A673 (cell line): Measurements from ENCODE around the gene TENT5C.

Experiments used
- CTCF ChIP-seq: fragments of 300-800, 200-600 bp; sonication (generic); conservative IDR thresholded peaks from 2 replicates; pipeline ENCODE4 v1.5.1; 2017; ENCODE audit warnings: low read depth, mild to moderate bottlenecking, antibody characterized with exemption, low read length, moderate library complexity, mixed read lengths
- EZH2 ChIP-seq: fragments of 200-600 bp; sonication (generic); IDR thresholded peaks from 2 replicates; pipeline ENCODE4 v1.6.1; 2017; ENCODE audit warnings: borderline replicate concordance, low read depth, mild to moderate bottlenecking, mixed read lengths, antibody characterized with exemption, low read length; ENCODE audit not compliant: poor library complexity, severe bottlenecking

GRCh38 chr1:117629625-117630422, 24.0 kb downstream of the TENT5C start:
- no peak for TF ChIP-seq CTCF
- no peak for TF ChIP-seq EZH2
